MCF 10A (cell line): ENCODE data around the gene HBEGF. TPM values are rescaled to one million over a fixed set of nuclear protein-coding genes. Genes with fewer than 3 reads are reported as not detected.
A peak's percentile ranks its signal among the peaks of the same experiment; 100 is the strongest.

Source experiments
- BruUV-seq: library from RNA; stranded (reverse); fragments of 400-500 nt; replicated peaks from 2 replicates; lab custom pipeline; 2021; lab: Mats Ljungman, UMichigan
- CTCF ChIA-PET: fragments of 300-600 bp; sonication (Branson Sonifier 250); formaldehyde crosslinking; extraction: SDS; loops from one replicate; lab custom pipeline; 2021; ENCODE audit warnings: antibody characterized with exemption, inconsistent platforms; lab: Yijun Ruan, JAX
- POLR2A ChIA-PET: fragments of 300-600, 350-650 bp; sonication (Branson Sonifier 250); formaldehyde crosslinking; extraction: SDS; loops from one replicate; lab custom pipeline; 2020; ENCODE audit warnings: antibody characterized with exemption, inconsistent platforms; lab: Yijun Ruan, JAX
- DNase-seq: peaks from one replicate; pipeline ENCODE4 v3.0.0-alpha.2; 2018; ENCODE audit not compliant: unreplicated experiment
- H3K27ac Mint-ChIP-seq: one replicate; pipeline ENCODE4 v1.8.0; 2022; ENCODE audit warnings: mild to moderate bottlenecking, low read depth, mixed read lengths; ENCODE audit not compliant: unreplicated experiment
- H3K27me3 Mint-ChIP-seq: one replicate; pipeline ENCODE4 v1.8.0; 2022; ENCODE audit warnings: mixed read lengths; ENCODE audit not compliant: insufficient read depth, unreplicated experiment
- H3K36me3 Mint-ChIP-seq: one replicate; pipeline ENCODE4 v1.8.0; 2022; ENCODE audit warnings: mild to moderate bottlenecking, moderate library complexity, mixed read lengths; ENCODE audit not compliant: insufficient read depth, unreplicated experiment
- H3K4me1 Mint-ChIP-seq: one replicate; pipeline ENCODE4 v1.8.0; 2022; ENCODE audit warnings: mixed read lengths; ENCODE audit not compliant: insufficient read depth, unreplicated experiment
- H3K4me3 Mint-ChIP-seq: one replicate; pipeline ENCODE4 v1.8.0; 2022; ENCODE audit warnings: mild to moderate bottlenecking, moderate library complexity, mixed read lengths; ENCODE audit not compliant: unreplicated experiment
- H3K9me3 Mint-ChIP-seq: one replicate; pipeline ENCODE4 v1.8.0; 2022; ENCODE audit warnings: mixed read lengths; ENCODE audit not compliant: unreplicated experiment
- CTCF ChIP-seq: fragments of 200-600 bp; IDR thresholded peaks from one replicate; pipeline ENCODE4 v1.8.0; 2022; ENCODE audit warnings: antibody characterized with exemption, mild to moderate bottlenecking; ENCODE audit not compliant: unreplicated experiment
- intact Hi-C: fragments of 100-400 bp; cut with micrococcal nuclease; formaldehyde crosslinking; loops from 2 replicates; pipeline ENCODE4 v1.14.1; 2022
- total RNA-seq: library from RNA; stranded (reverse); gene quantifications from 2 replicates; pipeline ENCODE4 v1.2.3, GENCODE V29; 2022

HBEGF gene
- total RNA-seq, 1 experiment from 2014 or later: 55.7 TPM

- peak; percentile 60 for DNase-seq
- CTCF ChIA-PET: interaction anchor here (1.0 to 2.9 kb wide), 6 partner anchors 23 to 77 kb away, joined by 3 to 14 read pairs (median 5); partner anchors contain the start of gene HBEGF
- no peak overlapping the region for H3K27ac Mint-ChIP-seq
- no peaks in the 10 kb centered on the region for H3K36me3 Mint-ChIP-seq
- no peaks in the 10 kb centered on the region for H3K27me3 Mint-ChIP-seq
- BruUV-seq: no TSS peak
- POLR2A ChIA-PET: interaction anchor here (1.7 kb wide), 2 partner anchors 15 to 28 kb away, joined by 3 to 6 read pairs; partner anchors contain the start of genes HBEGF and PFDN1
- H3K4me3 Mint-ChIP-seq: no peak overlapping the region
- H3K4me1 Mint-ChIP-seq: peaks cover 14% of the 10 kb centered on the region
- H3K9me3 Mint-ChIP-seq: no peaks in the 10 kb centered on the region
- TF ChIP-seq CTCF: no peak
- intact Hi-C loops: no loop called here
Observed at GRCh38 chr5:140317859-140318258, 28.5 kb downstream of the HBEGF start.

GRCh38 chr5:140312791-140313189, 33.6 kb downstream of the HBEGF start:
- no peak overlapping the region for H3K4me3 Mint-ChIP-seq

GRCh38 chr5:140312067-140312790, 34.2 kb downstream of the HBEGF start:
- BruUV-seq: TSS peak; percentile 75
- Mint-ChIP-seq H3K27ac (peak overlapping the region; percentile 60), H3K4me3 (no peak overlapping the region), H3K36me3 (no peaks in the 10 kb centered on the region), H3K27me3 (no peaks in the 10 kb centered on the region), H3K4me1 (peaks cover 22% of the 10 kb centered on the region), H3K9me3 (no peaks in the 10 kb centered on the region)
- ChIA-PET POLR2A (interaction anchor here (0.6 to 3.2 kb wide), 12 partner anchors 9 to 351 kb away, joined by 3 to 22 read pairs (median 4); partner anchors contain the start of genes ANKHD1, HBEGF and PFDN1), CTCF (interaction anchor here (0.7 to 7.6 kb wide), 10 partner anchors 8 to 344 kb away, joined by 3 to 52 read pairs (median 4); partner anchors contain the start of genes HBEGF and PFDN1)
- TF ChIP-seq CTCF: no peak
- peak; percentile 95 for DNase-seq
- intact Hi-C loops: no loop called here

More at GRCh38 chr5:140312791-140313189, 33.6 kb downstream of the HBEGF start:
- CTCF ChIA-PET: interaction anchor here (0.6 to 7.6 kb wide), 8 partner anchors 9 to 345 kb away, joined by 3 to 52 read pairs (median 6); partner anchors contain the start of gene HBEGF
- intact Hi-C loops: no loop called here
- no peaks in the 10 kb centered on the region for H3K36me3 Mint-ChIP-seq
- no peak for TF ChIP-seq CTCF
- no TSS peak for BruUV-seq
- no peaks in the 10 kb centered on the region for H3K9me3 Mint-ChIP-seq
- H3K27me3 Mint-ChIP-seq: no peaks in the 10 kb centered on the region
- peaks cover 25% of the 10 kb centered on the region for H3K4me1 Mint-ChIP-seq
- POLR2A ChIA-PET: interaction anchor here (0.7 to 3.2 kb wide), 10 partner anchors 8 to 351 kb away, joined by 3 to 22 read pairs (median 4); partner anchors contain the start of genes ANKHD1, HBEGF and PFDN1
- DNase-seq: peak; percentile 72
- no peak overlapping the region for H3K27ac Mint-ChIP-seq

- CTCF ChIA-PET: interaction anchor here (0.6 to 7.6 kb wide), 10 partner anchors 11 to 106 kb away, joined by 3 to 52 read pairs (median 4); partner anchors contain the start of gene HBEGF
- intact Hi-C loops: no loop called here
- peak overlapping the region; percentile 60 for H3K27ac Mint-ChIP-seq
Observed at GRCh38 chr5:140311011-140311467, 35.4 kb downstream of the HBEGF start.

More at GRCh38 chr5:140311011-140311467, 35.4 kb downstream of the HBEGF start:
- Mint-ChIP-seq H3K4me1 (peaks cover 22% of the 10 kb centered on the region), H3K9me3 (no peaks in the 10 kb centered on the region), H3K4me3 (no peak overlapping the region), H3K27me3 (no peaks in the 10 kb centered on the region), H3K36me3 (no peaks in the 10 kb centered on the region)
- no peak for TF ChIP-seq CTCF
- DNase-seq: peak; percentile 93
- POLR2A ChIA-PET: interaction anchor here (0.6 to 3.2 kb wide), 10 partner anchors 8 to 66 kb away, joined by 3 to 21 read pairs (median 6); partner anchors contain the start of genes HBEGF and PFDN1
- no TSS peak for BruUV-seq
